Transverse colon (tissue), 4 donors: ENCODE data around the gene PIEZO2. TPM values are rescaled to one million over a fixed set of nuclear protein-coding genes. Genes with fewer than 3 reads are reported as not detected.
"Not testable (repeated sequence)": the region's sequence is repeated elsewhere in the genome, so short reads cannot be mapped to it uniquely, and the experiment has no call there.

Experiments
- DNase-seq: peaks from one replicate; pipeline ENCODE4 v3.0.0-alpha.2; 2019
- H3K27ac ChIP-seq, 4 donors: fragments of 200-600 bp; sonication (generic); 2 replicates each; pipeline ENCODE4 v1.5.1; 2016 to 2018; ENCODE audit warnings: inconsistent platforms in 4 of 4
- H3K27me3 ChIP-seq: fragments of 200-600 bp; sonication (generic); 2 replicates; pipeline ENCODE4 v1.5.1; 2017; ENCODE audit warnings: inconsistent platforms
- H3K36me3 ChIP-seq, 4 donors: fragments of 200-600 bp; sonication (generic); 2 replicates each; pipeline ENCODE4 v1.5.1; 2017 to 2019; ENCODE audit warnings: inconsistent platforms in 4 of 4
- H3K4me1 ChIP-seq, 4 donors: fragments of 200-600 bp; sonication (generic); 2 replicates each; pipeline ENCODE4 v1.5.1; 2017 to 2020; ENCODE audit warnings: inconsistent platforms in 4 of 4
- H3K4me3 ChIP-seq, 4 donors: fragments of 200-600 bp; sonication (generic); 1 replicate in 1 of 4; 2 replicates in 3 of 4; pipeline versions ENCODE4 v1.5.1 to v1.6.1; 2017 to 2019; ENCODE audit warnings: inconsistent platforms in 4 of 4
- H3K9me3 ChIP-seq, 2 donors: fragments of 200-600 bp; sonication (generic); 2 replicates each; pipeline ENCODE4 v1.5.1; 2017 to 2019; ENCODE audit warnings: inconsistent platforms in 2 of 2
- CTCF ChIP-seq, 5 experiments: fragments of 200-600 bp in 3 of 5; fragments of 450-650 bp in 2 of 5; sonication (generic) in 3 of 5; IDR thresholded peaks; 1 replicate in 2 of 5; 2 replicates in 3 of 5; pipeline ENCODE4 v1.5.1; 2016 to 2017; ENCODE audit warnings: antibody characterized with exemption in 5 of 5, inconsistent platforms in 3 of 5, mild to moderate bottlenecking in 2 of 5, moderate library complexity in 1 of 5
- EP300 ChIP-seq: sonication (generic); formaldehyde crosslinking; IDR thresholded peaks from one replicate; pipeline ENCODE4 v1.6.1; 2017; ENCODE audit warnings: antibody characterized with exemption, low read depth
- POLR2A ChIP-seq: fragments of 450-650 bp; IDR thresholded peaks from one replicate; pipeline ENCODE4 v1.6.1; 2016; ENCODE audit warnings: antibody characterized with exemption, mild to moderate bottlenecking, moderate library complexity
- POLR2AphosphoS5 ChIP-seq, 3 donors: sonication (generic); formaldehyde crosslinking; IDR thresholded peaks; one replicate each; pipeline ENCODE4 v1.6.1; 2016; ENCODE audit warnings: antibody characterized with exemption in 3 of 3
- WGBS, 2 donors: methylation state at CpG; one replicate each; pipeline ENCODE4 v1.1.5; 2018; ENCODE audit warnings: low coverage in 1 of 2; 5-methylcytosine and 5-hydroxymethylcytosine counted together
- in situ Hi-C, 4 donors: fragments of 200-750 bp; cut with MboI; loops; one replicate each; pipeline versions ENCODE4 v1.15.0 to v1.15.1; 2017; ENCODE audit warnings: low sequenced_read_pairs in 3 of 4, low pct_ligation_motif_present in 1 of 4, low pct_unique_long_range_greater_than_20kb in 1 of 4
- intact Hi-C: fragments of 100-400 bp; cut with DNase I; formaldehyde crosslinking; loops from one replicate; pipeline ENCODE4 v1.15.1; 2023; ENCODE audit warnings: low total_unique reads
- total RNA-seq, 4 donors: library from RNA; depleted of rRNA; stranded (reverse); fragments of >200 nt; gene quantifications; one replicate each; pipeline ENCODE4 v1.1.0, GENCODE V29; 2016

The PIEZO2 gene
- total RNA-seq, 4 donors from 2014 or later, result 2.9 to 7.5 (median 4.5) TPM

- H3K4me1 ChIP-seq, result no peaks in the 10 kb centered on the region
- intact Hi-C loops, result no loop called here
- WGBS, 2 donors, result 44 to 60% methylated on average over 1 to 2 of the region's 2 CpGs
- no peak overlapping the region for H3K27ac ChIP-seq
- DNase-seq, result no peak
- no peaks in the 10 kb centered on the region for H3K36me3 ChIP-seq
- H3K4me3 ChIP-seq, result no peak overlapping the region
- H3K27me3 ChIP-seq, result no peaks in the 10 kb centered on the region
- in situ Hi-C loops, result no loop called here
- no peaks in the 10 kb centered on the region for H3K9me3 ChIP-seq
- no peak for TF ChIP-seq POLR2A
These were observed 13.1 kb downstream of the PIEZO2 start for GRCh38 chr18:11136241-11136640.

- intact Hi-C loops, result no loop called here
- in situ Hi-C loops, result no loop called here
- 69 to 75% methylated on average over 4 of the region's 4 CpGs for WGBS, 2 donors
These were observed 14.4 kb downstream of the PIEZO2 start for GRCh38 chr18:11134940-11135339.

GRCh38 chr18:11129059-11129458 lies 20.3 kb downstream of the PIEZO2 start:
- WGBS, 2 donors, result 82 to 100% methylated on average over 1 to 5 of the region's 5 CpGs
- H3K36me3 ChIP-seq, intact Hi-C loops, in situ Hi-C loops, H3K27ac ChIP-seq, H3K4me3 ChIP-seq, H3K27me3 ChIP-seq, DNase-seq, H3K4me1 ChIP-seq: not testable (repeated sequence)
- peaks cover 0 to 12% of the 10 kb centered on the region in 2 donors for H3K9me3 ChIP-seq

More at GRCh38 chr18:11134940-11135339, 14.4 kb downstream of the PIEZO2 start:
- Histone ChIP-seq H3K9me3 (no peaks in the 10 kb centered on the region), H3K36me3 (no peaks in the 10 kb centered on the region), H3K27me3 (no peaks in the 10 kb centered on the region), H3K4me3 (no peak overlapping the region), H3K4me1 (no peaks in the 10 kb centered on the region), H3K27ac (no peak overlapping the region)
- TF ChIP-seq EP300 (no peak), POLR2A (no peak), POLR2AphosphoS5 (IDR thresholded peaks at IDR 0.05) (no peak), CTCF (IDR thresholded peaks at IDR 0.05) (no peak)
- DNase-seq, result no peak

GRCh38 chr18:11125492-11126315 lies 23.7 kb downstream of the PIEZO2 start:
- in situ Hi-C loops (no loop called here), intact Hi-C loops (no loop called here)
- TF ChIP-seq CTCF (IDR thresholded peaks at IDR 0.05) (no peak), POLR2A (no peak), POLR2AphosphoS5 (IDR thresholded peaks at IDR 0.05) (no peak), EP300 (no peak)
- Histone ChIP-seq H3K9me3 (peaks cover 0 to 12% of the 10 kb centered on the region in 2 donors), H3K27ac (no peak overlapping the region), H3K36me3 (no peaks in the 10 kb centered on the region), H3K4me3 (no peak overlapping the region), H3K27me3 (no peaks in the 10 kb centered on the region), H3K4me1 (no peaks in the 10 kb centered on the region)
- WGBS, 2 donors, result 48 to 63% methylated on average over 8 to 10 of the region's 10 CpGs
- DNase-seq, result no peak

- TF ChIP-seq POLR2A (no peak), POLR2AphosphoS5 (IDR thresholded peaks at IDR 0.05) (no peak), CTCF (IDR thresholded peaks at IDR 0.05) (no peak), EP300 (no peak)
- Histone ChIP-seq H3K4me3 (no peak overlapping the region), H3K27ac (no peak overlapping the region), H3K27me3 (no peaks in the 10 kb centered on the region), H3K36me3 (no peaks in the 10 kb centered on the region), H3K4me1 (no peaks in the 10 kb centered on the region), H3K9me3 (peaks cover 0 to 8% of the 10 kb centered on the region in 2 donors)
- no peak for DNase-seq
- intact Hi-C loops, result no loop called here
- WGBS, 2 donors, result 42 to 52% methylated on average over 1 of the region's 1 CpG
- in situ Hi-C loops, result no loop called here
These were observed 25.3 kb downstream of the PIEZO2 start for GRCh38 chr18:11124054-11124453.
